GM04504 (cell line): ENCODE data around the gene ALDH6A1.
"Not testable (repeated sequence)": the region's sequence is repeated elsewhere in the genome, so short reads cannot be mapped to it uniquely, and the experiment has no call there.

Source experiments
- DNase-seq: peaks from one replicate; pipeline ENCODE4 v3.0.0-alpha.2; 2012; ENCODE audit warnings: low read depth

The ALDH6A1 gene

DNA sequence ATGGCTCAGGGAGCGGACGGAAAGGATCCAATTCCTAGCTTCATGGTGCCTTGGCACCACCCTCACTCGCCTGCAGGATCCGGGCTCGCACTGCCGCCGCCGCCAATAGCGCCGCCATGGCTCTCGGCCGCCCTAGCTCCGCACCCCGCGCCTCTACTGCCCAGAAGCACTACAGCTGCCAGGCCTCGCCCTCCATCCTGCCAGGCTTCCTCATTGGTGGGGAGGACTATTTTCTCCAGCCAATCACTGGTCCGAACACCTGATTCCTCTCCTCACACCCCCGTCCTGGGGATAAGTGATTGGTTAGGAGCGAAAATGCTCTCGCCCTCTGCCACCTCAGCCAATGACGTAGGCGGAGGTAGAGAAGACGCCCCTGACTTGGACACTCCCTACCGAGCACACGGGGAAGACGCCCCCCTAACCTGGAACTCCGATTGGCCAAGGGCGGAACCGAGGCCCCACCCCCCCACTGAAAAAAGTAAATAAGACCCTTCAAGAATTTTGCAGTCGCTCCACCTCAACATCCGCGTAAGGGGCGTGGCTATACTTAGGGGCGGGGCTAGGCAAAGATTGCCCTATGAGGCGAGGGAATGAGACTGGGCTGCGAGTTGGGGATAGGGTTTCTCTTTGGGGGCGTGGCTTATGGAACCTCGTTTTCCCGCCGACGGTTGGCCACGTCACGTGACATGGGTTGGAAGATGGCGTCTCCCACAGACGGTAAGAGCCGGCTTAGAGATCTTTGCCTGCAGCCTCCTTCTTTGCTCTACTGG is at the start of gene ALDH6A1, which contains the start of gene LIN52:
Gene ALDH6A1, minus strand, starts transcription at position 177 of the 770 bp plus-strand sequence. Its CDS starts 59 bp downstream, at position 118.
Gene LIN52, plus strand, starts transcription at position 680 of the 770 bp plus-strand sequence. Its CDS starts 19 bp downstream, at position 699.
- DNase-seq, result peak; percentile 100

DNA sequence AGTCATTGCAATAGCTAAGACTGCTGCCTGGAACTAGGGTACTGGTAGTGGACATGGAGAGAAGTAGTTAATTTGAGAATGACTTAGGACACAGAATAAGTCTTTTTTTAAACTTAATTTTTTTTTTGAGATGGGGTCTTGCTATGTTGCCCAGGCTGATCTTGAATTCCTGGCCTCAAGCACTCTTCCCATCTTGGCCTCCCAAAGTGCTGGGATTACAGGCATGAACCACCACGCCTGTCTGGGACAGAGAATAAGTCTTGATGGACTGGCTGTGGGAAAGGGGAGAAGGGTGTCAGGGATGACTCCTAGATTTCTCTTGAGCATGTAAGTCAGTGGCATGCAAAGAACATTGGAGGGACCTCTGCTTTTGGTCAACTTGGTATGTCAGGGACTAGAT is 43.4 kb upstream of the ALDH6A1 start:
- no peak for DNase-seq

DNA sequence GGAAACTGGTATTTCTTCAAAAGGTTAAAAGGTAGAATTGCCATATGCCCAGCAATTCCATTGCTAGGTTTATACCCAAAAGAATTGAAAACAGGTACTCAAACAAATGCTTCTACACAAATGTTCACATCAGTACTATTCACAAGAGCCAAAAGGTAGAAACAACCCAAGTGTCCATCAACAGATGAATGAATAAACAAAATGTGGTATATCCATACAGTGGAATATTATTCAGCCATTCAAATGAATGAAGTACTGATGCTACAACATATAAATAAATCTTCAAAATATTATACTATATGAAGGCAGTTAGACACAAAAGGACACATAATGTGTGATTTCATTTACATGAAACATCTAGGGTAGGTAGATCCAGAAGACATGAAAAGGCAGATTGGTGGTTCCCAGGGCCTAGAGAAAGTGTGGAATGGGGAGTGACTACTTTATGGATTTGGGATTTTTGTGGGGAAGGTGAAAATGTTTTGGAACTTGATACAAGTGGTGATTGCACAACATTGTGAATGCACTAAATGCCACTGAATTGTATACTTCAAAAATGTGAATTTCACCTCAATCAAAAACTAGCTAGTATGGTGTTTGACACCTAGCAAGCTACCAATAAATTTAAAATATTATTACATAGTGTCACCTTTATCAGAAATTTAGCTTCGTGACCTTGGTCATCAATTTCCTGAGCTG is 42.2 kb upstream of the ALDH6A1 start:
- no peak for DNase-seq

DNA sequence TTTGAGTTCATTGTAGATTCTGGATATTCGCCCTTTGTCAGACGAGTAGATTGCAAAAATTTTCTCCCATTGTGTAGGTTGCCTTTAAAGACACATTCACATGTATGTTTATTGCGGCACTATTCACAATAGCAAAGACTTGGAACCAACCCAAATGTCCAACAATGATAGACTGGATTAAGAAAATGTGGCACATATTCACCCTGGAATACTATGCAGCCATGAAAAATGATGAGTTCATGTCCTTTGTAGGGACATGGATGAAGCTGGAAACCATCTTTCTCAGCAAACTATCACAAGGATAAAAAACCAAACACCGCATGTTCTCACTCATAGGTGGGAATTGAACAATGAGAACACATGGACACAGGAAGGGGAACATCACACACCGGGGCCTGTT is 41.2 kb upstream of the ALDH6A1 start:
- not testable (repeated sequence) for DNase-seq

DNA sequence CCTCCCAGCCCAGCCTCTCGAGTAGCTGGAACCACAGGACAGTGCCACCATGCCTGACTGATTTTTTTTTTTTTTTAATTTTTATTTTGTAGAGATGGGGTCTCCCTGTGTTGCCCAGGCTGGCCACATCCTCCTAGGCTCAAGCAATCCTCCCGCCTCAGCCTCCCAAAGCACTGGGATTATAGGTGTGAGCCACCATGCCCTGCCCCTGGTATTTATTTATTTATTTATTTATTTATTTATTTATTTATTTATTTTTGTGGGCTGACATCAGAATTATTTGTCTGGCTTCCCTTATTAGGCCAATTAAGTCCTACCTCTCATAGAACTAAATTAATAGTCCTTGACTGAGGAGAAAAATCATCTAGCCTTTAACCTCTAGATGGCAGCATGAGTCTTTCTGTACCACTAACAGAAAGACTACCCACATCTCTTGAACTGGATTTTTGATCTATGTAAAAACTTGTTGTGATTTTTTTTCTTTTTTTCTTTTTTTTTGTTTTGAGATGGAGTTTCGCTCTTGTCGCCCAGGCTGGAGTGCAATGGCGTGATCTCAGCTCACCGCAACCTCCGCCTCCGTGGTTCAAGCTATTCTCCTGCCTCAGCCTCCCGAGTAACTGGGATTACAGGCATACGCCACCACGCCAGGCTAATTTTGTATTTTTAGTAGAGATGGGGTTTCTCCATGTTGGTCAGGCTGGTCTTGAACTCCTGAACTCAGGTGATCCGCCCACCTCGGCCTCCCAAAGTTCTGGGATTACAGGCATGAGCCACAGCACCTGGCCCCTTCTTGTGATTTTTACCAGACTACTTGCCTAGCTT is 27.4 kb upstream of the ALDH6A1 start:
- DNase-seq, result peak; percentile 37

DNA sequence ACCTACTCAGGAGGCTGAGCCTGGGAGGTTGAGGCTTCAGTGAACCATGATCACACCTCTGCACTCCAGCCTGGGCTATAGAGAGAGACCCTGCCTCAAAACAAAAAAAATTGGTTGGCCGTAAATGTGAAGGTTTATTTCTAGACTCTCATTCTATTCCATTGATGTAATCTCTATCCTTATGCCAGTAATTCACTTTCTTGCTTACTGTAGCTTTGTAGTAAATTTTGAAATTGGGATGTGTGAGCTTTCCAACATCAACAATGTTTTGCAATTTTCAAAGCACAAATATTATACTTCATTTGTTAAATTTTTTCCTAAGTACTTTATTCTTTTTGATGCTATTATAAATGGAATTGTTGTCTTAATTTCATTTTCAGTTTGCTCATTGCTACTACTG is 25.1 kb upstream of the ALDH6A1 start:
- no peak for DNase-seq

DNA sequence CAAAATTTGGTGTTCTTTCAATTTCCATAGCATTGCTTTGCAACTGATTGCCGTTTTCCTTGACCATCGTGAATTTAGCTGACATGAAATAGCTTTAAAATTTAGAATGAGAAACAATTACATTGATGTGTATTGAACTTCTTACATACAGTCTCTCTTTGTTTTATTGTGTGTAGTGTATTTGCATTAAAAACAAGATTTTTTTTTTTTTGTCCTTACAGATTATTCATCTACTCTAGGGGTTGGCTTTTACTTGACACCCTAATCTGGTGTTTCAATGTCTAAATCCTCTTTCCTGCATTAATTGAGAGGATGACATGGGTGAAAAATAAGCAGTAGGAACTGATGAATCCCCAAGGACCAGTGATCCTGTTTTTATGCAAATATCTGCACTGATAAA is 21.1 kb upstream of the ALDH6A1 start:
- no peak for DNase-seq

DNA sequence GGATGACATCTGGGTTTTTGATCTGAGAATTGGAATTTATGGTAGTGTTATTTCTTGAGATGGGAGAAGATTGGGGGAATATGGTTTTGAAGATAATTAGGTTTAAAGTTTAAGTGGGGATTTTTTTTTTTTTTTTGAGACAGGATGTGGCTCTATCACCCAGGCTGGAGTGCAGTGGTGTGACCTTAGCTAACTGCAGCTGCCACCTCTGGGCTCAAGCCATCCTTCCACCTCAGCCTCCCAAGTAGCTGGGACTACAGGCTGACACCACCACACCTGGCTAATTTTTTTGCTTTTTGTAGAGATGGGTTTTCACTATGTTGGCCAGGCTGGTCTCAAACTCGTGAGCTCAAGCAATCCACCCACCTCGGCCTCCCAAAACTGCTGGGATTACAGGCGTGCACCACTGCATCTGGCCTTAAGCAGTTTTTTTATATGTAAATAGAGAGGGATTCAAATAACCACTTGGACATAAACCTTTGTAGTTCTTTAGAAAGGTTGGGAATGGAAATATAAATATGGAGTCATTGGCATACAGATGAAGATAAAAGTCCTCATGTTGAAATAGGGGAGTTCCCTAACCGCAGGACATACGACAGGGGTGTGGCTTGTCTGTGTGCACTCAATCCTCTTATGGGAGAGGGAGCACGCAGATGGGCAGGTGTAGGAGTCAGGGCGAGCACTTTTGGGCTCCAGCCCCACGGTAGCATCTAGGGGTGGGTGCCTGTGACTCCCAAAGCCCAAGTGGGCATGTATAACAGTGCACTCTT is 5.2 kb upstream of the ALDH6A1 start:
- DNase-seq, result no peak

DNA sequence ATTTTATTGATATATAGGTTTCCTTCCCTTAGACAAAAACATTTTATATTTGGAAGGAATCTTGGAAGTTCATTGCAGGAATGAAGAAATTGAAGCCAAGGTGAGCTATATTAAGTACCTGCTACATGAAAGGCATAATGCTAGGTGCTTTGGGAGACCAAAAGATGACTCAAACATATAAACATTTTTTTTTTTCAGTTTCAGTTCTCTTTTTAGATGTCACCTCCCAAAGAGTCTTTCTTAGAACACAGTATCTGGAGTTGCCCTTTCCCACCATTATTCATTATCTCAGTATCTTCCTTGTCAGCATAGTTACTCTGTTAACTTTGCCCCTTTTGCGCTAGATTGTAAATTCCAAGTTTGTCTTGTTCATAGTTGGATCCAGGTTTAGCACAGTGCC is 1.6 kb upstream of the ALDH6A1 start:
- no peak for DNase-seq

DNA sequence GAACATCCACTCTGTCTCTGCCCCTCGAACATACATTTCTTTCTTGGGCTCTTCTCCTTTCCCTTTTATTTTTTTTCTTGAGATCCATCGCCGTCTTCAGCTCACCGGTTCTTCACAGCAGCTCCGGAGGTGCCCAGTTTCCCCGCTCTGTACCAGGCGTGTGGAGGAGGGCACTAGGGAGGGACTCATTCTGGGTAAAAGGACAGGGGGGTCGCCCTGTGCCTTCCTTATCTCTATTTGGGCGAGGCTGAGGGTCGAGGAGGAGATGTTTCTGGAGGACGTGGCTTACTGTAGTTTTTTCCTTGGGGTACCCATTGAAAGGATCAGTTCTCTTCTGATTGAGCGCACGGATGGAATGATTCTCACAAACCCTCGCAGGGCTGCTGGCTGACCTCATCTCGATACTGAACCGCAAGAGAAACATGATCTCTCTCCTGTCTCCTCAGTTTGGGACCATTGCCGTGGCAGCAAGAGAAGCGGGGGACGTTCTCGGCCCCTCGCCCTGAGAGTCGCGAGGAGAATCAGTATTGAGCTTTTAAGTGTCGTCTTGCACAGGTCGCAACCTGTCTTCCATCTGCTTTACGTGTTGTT is 889 bp upstream of the ALDH6A1 start:
- peak; percentile 21 for DNase-seq

DNA sequence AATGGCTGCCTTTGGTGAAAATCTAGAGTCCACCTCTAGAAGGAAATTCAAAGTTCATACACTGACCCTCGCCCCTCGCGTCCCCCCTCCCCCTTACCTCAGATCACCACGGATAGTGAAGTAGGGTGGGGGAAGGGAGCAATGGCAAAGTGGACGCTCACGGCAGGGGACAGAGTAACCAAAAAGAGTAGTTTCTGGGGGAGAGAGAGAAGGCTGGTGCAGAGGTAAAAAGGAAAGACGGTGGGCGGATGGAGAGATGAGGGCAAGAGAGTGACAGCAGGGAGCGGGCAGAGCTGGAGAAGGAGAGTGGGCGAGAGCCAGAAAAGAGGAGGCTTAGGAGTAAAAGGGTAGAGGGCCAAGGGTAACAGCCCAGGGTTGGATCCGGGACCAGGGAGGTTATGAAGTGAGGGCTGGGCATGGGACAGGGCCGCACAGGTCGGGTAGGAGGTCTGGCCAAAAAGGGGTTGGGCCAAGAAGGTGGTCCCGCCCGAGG is 423 bp downstream of the ALDH6A1 start:
- no peak for DNase-seq

DNA sequence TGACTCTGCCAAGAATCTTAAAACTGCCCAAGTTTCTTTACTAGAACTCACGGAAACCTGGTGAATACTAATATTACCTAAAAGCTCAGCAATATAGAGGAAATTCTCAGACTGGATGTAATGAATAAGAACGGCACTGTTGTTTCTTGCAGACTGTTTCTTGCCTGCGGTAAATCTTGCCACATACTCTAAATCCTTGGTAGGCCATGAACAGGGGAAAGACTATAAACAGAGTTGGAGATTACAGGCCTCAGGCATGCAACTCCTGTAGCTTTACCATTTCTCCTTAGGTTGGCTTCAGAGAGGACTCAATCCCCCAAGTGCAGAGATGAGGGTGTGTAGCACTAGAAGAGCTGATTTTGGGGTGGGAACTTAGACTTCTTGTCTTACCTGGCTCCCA is 1.1 kb downstream of the ALDH6A1 start:
- DNase-seq, result no peak

DNA sequence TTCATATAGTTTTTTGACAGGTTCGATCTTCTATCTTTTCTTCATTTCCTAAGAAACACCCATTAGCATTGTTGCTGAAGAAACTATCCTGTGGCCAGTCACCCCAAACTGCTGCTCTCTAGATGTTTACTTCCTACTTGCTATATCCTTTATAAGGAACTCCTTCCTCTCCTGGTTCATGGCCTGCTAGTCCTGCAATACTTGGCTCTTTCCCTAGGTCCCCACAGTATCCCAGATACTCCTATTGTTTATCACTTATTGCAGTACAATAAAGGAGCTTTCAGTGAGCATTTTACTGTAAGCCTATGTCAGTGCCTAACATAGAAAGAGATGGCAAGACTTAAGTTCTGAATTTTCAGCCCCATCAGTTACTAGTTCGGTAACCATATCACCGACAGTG is 2.8 kb downstream of the ALDH6A1 start:
- DNase-seq, result no peak

DNA sequence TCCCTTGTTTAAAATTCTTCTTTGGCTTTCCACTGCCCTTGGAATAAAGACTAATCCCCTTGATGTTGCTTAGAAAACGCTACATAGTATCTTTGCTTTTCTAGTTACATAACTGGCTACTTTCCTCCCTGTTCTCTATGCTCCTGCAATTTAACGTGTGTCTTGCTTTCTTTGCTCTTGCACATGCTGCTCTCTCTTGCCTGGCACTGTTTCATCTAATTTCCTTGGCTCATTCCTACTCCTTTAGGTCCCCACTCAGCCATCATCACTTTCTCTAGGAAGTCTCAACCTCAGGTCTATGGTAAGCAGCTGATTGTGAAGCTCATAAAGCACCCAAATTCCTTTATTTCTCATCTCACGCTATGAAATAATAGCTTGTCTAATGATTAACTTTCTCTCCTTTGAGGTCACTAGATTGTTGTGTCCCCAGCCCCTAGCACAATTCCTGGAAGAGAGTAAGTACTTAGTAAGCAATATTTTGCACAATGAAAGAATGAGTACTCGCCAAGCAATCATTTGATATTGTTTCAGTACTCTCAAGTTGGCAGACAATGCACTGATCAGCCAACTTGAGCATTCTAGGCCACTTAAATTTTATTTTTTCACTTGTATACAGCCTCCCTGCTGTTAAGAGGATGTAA is 3.3 kb downstream of the ALDH6A1 start:
- DNase-seq, result no peak

DNA sequence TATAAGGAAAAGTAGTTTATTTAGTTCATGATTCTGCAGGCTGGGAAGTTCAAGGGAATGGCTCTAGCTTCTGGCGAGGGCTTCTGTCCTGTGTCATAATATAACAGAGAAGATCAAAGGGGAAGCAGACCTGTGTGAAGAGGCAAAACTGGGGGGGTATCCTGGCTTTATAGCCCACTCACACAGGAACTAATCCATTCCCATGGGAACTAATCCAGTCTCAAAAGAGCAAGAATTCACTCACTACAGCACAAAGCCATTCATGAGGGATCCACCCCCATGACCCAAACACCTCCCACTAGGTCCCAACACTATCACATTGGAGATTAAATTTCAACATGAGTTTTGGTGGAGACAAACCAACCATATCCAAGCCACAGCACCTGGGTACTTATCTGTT is 6.9 kb downstream of the ALDH6A1 start:
- no peak for DNase-seq

DNA sequence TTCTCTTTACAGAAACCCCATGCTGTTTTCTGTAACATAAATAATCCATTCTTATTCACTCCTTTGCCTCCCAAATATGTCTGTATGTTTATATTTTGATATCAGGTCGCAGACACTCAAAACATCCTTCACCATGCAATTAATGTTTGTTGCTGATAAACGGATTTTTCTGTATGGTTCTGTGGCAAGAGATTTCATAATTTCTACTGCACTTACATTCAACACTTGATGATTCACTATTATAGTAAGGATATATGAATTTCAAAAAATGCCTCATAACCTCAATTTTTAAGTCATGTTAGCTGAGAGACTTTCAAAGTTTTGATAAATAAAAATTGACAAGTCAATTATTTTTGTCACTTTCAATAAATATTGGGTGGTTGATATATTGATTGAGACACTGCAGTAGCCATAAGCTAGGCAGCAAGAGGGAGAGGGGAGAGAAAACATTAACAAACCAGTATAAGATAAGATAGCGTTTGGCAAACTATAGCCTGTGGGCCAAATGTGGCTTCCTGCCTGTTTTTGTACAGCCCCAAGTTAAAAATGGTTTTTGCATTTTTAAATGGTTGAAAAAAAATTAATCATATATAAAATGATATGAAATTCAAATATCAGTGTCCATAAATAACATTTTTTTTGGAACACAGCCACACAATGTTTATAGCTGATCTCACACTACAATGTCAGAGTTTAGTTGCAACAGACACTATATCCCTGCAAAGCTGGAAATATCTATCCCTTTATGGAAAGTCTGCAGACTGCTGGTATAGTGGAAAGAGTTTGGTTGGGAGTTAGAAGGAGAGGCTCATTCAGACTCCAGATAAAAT is 18.3 kb downstream of the ALDH6A1 start:
- DNase-seq, result no peak

DNA sequence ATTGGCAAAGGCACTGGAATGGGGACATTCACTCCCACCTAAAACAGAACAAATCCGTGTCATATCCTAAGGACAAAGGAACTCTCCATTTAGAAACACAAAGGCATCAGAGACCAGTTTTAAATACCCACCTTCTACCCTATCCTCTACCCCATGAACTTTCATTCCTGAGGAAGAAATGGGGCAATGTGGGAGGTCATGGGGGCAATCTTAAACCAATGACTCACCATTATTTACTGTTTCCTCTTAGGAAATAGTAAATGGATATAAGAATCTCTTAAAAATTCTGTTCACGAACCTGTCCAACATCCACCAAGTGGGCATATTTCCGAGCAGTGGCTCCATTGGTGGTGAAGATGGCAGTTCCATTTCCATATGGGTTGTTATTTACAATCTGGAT is 19.4 kb downstream of the ALDH6A1 start:
- DNase-seq, result no peak

DNA sequence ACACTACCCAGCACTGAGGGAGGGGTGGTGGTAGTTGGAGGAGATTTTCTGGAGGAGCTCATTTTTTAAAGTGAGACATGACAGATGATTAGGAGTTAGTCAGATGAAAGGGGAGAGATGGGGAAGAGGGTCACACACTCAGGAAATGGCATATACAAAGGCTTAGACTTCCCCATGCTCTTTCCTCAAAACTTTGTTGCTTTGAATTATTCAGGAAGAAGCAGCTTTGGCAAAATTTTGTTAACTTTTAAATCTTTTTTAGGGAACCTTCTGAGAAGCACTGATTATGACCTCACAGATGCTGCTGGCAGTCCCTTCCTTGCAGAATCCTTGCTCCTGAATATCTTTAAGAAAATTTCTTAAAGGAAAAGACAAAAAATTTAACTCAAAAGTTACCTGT is 19.8 kb downstream of the ALDH6A1 start:
- no peak for DNase-seq

DNA sequence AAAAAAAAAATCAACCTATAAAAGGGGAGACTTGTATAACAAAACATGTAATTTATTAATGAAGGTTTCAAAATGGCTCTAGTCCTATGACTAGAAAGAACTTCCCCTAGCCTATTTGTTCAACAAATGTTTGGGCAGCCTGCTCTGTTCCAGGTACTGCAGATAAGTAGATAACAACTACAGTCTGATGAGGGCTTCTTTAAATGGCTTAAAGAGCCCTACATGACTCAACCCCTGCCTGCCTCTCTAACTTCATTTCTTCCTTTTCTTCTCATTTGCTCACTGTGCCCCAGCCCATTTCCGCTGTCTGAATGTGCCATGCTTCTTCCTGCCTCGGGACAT is 21.5 kb downstream of the ALDH6A1 start:
- no peak for DNase-seq

DNA sequence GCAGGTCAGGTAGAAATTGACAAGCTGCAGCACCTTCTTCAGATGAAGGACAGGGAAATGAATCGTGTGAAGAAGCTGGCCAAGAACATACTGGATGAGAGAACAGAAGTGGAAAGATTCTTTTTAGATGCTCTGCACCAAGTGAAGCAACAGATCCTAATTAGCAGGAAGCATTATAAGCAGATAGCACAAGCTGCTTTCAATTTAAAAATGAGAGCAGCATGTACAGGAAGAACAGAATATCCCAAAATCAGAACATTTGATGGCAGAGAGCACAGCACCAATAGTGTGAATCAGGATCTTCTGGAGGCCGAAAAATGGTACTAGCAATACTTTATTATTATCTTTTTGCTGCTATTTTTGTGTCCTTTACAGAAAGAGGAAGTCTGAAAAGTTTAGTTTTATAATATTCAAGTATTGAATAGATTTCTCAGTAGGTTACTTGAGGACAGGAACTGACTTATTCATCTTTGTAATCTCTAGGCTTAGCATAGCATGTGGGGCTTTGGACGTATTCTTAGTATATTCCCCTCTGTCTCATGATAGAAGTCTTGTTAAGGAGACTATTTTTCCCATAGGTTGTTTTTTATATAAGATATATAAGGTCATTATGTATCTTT is 34.3 kb downstream of the ALDH6A1 start:
- no peak for DNase-seq
